Peyer's patch (tissue), 4 donors: ENCODE data around the gene RCCD1.

ENCODE experiments used
- CTCF ChIP-seq, 6 experiments: fragments of 450-650 bp in 4 of 6; fragments of 200-600 bp in 2 of 6; sonication (generic) in 1 of 6; IDR thresholded peaks; one replicate each; pipeline ENCODE4 v1.5.1; 2017 to 2019; ENCODE audit warnings: antibody characterized with exemption in 6 of 6, mild to moderate bottlenecking in 3 of 6, moderate library complexity in 1 of 6
- POLR2A ChIP-seq, 2 donors: fragments of 450-650 bp; IDR thresholded peaks; one replicate each; pipeline ENCODE4 v1.5.1; 2017; ENCODE audit warnings: antibody characterized with exemption in 2 of 2, mild to moderate bottlenecking in 2 of 2, moderate library complexity in 2 of 2

- TF ChIP-seq CTCF (IDR thresholded peaks at IDR 0.05) (no peak), POLR2A (IDR thresholded peaks at IDR 0.05) (no peak)
Observed at GRCh38 chr15:90946538-90946937, 8.1 kb upstream of the RCCD1 start.
